GM18507 (cell line): ENCODE results near the gene MAT2A.
"Not testable (repeated sequence)": the region's sequence is repeated elsewhere in the genome, so short reads cannot be mapped to it uniquely, and the experiment has no call there.

ENCODE experiments used
- DNase-seq: peaks from one replicate; pipeline ENCODE4 v3.0.0; 2011; ENCODE audit warnings: low read depth; ENCODE audit not compliant: insufficient read length; ENCODE audit errors: extremely low spot score
- FAIRE-seq: peaks from 2 replicates; lab custom pipeline; 2011; peaks lifted over from hg19 to GRCh38; lab: Jason Lieb, UNC

Gene MAT2A

DNA sequence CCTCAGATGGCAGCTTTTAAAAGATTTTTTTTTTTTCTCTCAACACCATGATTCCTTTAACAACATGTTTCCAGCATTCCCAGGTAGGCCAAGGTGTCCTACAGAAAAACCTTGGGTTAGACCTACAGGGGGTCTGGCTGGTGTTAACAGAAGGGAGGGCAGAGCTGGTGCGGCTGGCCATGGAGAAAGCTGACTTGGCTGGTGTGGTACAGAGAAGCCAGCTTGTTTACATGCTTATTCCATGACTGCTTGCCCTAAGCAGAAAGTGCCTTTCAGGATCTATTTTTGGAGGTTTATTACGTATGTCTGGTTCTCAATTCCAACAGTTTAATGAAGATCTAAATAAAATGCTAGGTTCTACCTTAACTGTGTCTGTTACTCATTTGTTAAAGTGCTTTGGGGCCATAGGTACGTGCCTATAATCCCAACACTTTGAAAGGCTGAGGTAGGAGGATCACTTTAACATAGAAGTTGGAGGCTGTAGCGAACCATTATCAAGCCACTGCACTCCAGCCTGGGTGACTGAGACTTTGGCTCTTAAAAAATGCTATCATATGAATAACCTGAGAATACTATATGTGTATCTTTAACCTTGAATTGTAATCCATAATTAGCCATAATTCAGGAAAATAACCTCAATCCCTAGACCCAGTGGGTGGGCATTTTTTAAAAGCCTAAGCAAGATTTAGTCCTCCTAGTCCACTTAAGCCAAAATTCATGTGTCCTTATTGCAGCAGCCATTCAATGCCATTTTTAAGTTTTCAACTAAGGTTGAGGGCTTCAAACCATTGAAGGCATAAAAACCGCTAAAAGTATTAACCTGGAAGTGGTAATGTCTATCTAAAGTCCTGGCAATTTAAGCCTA, 6.2 kb downstream of the MAT2A start:
- not testable (repeated sequence) for FAIRE-seq, DNase-seq

DNA sequence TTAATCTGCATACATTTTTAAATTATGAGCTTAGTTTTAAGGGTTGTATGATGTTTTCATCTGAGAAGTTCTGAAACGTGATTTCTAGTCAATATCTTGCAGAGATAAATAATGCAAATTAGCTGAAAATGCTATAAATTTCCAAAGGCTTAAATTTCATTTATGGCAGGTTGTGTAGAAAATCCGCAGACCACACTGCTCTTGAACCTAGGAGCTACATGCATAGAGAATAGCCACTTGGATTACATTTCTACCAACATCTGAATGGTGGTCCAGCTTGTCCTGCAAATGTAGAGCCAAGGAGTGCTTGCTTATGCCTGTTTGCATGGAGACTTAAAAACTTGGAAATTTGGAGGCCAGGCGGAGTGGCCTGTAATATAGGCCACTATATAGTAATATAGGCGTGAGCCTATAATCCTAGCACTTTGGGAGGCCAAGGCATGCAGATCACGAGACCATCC, 6.8 kb downstream of the MAT2A start:
- FAIRE-seq, result no peak

DNA sequence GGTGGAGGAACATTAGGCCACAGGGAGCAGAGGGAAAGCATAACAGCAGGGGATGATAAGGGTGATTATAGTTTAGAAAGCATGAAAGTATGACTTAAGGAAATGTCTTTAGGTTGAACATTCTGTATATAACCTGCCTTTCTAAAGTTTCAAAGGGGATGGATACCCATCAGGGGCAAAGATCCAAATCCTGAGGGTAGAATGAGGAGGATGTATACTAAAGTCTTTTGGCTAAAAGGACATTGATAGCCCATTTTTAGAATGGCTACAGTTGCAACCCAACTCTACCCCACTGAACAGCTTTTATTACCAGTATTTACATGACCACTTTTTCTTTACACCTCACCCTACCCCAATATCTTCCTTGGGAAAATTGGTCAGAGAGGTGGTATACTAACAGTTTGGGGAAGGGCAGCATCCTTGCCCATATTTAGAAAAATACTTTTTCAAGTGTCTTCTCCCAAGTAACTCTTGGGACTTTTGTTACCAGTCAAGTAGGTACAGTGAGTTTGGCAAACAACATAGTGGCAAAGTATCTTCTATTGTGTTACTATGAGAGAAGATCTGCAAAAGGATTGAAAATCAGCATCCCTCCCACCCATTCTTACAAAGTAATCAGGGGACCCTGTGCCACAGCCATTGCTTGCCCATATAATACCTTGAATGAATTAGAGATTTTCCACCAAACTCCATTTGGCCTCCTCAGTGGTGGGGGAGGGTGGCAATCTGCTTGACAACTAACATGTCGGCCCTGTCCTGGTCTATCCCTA, 8.3 kb downstream of the MAT2A start:
- no peak for DNase-seq
- no peak for FAIRE-seq

More for the DNA sequence above, 6.8 kb downstream of the MAT2A start:
- DNase-seq, result no peak

DNA sequence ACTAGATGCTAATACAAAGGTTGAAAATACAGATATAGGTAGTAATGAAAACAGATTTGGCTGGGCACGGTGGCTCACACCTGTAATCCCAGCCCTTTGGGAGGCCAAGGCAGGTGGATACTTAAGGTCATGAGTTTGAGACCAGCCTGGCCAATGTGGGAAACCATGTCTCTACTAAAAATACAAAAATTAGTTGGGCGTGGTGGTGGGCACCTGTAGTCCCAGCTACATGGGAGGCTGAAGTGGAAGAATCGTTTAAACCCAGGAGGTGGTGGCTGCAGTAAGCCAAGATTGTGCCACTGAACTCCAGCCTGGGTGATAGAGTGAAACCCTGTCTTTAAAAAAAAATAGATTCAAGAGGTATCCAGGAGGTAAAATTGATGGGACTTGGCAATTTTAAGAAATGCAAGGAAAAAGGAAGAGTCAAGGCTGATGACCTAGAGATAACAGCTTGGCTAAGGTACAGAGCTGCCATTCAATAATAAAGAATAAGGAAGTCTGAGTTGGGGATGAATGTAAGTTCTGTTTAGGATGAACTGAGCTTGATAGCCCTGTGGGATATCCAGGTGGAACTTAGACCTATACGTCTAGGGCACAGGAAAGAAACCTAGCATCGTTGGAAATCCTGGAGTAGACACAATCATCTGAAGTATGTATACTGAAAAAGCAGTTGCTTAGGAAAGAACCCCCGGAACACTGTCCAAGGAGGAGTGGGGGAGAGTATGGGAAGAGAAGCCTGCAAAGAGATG, 9.1 kb downstream of the MAT2A start:
- FAIRE-seq (no peak), DNase-seq (no peak)

DNA sequence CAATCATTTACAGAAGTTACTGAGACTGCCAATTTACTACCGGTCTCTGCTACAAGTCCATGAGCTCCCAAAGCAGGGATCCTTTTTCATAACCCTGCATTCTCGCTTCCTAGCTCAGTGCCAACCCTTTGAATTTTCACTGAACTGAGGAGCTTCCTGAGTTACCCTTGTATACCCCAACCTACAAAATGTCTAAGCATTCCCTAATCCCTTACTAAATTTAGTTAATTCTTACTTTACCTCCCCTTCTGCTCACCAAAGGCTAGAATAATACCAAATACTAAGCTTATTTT, 9.6 kb downstream of the MAT2A start:
- DNase-seq (no peak), FAIRE-seq (no peak)

DNA sequence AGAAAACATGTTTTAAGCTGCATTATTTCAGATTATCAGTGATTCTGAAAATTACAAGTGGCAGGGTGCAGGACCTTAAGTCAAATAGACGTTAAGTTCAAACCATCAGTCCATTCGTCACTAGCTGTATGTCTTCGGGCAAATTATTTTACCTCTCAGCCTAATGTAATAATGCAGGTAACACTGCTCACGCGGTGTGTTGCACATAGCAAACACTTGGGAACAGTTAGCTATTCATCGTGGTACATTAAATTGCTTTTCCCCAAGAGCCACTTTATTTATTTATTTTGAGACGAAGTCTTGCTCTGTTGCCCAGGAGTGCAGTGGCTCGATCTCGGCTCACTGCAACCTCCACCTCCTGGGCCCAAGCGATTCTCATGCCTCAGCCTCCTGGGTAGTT, 10.1 kb downstream of the MAT2A start:
- no peak for DNase-seq
- no peak for FAIRE-seq

DNA sequence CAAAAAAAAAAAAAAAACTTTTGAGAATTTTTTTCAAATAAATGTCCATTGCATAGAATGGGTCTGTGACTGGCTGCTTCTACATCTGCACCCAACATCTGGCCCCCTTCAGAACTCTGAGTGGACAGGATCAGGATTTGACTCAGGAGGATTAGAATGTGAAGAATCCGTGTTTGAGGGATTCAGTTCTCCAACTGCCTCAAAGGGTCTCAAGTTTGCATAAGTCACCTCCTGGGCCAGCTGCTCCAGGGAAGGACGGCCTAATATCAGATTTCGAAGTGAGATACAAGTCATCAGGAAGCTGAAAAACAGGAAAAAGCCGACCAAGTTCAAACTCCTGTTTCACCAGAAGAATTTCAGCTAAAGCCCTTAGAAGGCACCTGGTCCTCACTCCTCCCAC, 10.9 kb downstream of the MAT2A start:
- DNase-seq (no peak), FAIRE-seq (no peak)

DNA sequence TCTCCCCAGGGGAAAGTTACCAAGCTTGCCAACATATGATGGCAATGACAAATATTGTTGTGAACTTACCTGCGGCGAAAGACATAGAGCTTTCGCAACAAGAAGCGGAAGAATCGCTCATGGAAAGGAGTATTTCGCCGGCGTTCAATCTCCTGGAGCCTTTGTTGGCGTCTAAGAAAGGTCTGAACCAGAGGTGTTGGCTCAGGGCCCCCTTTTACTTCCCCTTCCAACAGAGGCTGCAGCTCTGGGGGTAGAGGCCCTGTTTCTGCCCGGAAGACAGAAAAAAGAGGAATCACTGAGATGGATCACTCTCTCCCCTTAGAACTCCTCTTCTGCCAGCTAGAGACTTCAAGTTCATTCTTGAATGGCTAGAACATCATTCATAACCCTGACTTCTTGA, 11.5 kb downstream of the MAT2A start:
- DNase-seq, result no peak
- no peak for FAIRE-seq

DNA sequence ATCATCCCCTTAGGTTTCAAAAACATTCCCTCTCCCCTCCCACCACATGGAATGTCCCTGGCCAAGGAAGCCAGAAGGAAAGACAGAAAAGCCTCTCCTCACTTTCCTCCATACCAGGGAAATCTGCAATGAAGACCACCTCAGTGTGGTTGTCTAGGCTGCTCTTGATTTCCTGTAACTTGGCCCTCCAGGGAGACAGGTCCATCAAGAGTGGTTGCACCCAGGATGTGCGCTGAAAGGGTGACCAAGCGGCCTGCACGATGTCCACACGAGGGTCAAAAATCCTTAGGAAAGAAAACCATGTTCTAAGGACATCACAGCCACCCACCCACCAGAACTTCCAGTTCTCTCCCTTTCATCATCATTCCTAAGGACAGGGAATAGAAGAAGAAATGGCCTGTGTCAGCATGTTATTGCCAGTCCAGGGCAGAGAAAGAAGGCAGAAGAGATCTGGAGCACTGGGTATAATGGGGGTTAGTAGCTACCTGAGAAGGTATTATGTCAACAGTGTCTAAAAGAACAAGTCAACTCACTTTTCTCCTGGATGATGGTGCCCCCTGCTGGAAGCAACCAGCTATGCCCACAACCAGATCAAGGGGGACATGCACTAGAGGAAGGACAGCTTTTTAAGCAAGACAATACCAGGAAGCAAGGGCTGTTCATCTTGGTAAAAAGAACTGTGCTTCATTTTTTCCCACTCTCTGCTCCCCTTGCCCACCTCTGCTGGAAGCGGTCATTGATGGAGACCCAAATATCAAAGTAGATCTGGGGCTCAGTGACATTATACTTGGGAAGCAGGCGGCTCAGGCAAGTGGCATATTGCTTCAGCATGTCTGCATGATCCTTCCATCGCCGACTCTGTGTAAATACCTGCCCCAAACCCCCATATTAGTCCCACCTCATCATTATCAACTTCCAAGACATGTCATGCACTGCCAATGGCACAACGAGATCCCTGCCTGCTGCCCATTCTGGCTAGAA, 13.0 kb downstream of the MAT2A start:
- peak; percentile 54 for DNase-seq
- FAIRE-seq, result peak; percentile 86

DNA sequence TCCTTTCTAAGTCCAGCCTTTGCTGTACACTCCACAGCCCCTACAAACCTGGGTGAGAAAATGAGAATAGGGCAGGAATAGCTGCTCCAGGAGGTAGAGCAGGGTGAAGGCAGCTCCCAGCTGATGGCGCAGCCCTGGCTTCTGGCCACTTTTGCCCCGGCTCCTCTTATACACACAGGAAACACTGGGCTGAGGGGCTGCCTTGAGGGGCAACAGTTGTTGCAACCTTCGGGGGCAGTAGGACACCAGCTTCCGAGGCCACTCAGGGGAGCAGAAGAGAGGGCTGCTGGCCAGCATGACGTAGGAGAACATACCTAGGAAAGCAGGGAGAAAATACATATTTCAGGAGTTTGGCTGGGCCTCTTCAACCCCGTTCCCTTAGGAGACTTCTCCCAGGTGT, 14.2 kb downstream of the MAT2A start:
- DNase-seq, result no peak
- no peak for FAIRE-seq

DNA sequence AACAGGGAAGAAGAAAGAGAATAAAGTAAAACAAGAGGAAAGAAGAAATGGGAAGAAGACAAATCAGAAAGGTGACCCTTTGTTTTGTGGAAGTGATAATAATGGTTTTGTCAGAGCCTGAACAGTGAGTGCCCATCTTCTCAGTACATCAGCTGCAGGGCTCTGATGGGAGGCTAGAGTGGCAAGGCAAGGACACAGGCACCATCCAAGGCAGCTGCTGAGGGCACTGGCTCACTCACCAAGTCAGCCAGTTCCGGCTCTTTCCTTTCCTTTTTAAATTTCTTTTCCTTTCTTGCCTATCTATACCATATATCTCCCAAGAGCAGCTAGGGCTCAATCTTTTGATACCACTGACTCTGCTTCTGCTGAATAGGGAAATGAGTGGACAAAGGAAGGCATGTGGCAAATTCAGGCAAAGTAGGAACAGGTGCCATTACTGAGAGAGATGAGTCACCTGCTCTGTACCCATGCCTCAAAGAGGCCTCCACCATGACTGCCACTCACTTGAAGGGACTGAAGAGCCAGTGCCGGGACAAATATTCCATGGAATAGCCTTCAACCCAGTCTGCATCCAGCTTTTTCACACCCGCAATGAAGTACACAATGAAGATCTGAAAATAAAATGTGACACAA, 16.1 kb downstream of the MAT2A start:
- FAIRE-seq (no peak), DNase-seq (no peak)

DNA sequence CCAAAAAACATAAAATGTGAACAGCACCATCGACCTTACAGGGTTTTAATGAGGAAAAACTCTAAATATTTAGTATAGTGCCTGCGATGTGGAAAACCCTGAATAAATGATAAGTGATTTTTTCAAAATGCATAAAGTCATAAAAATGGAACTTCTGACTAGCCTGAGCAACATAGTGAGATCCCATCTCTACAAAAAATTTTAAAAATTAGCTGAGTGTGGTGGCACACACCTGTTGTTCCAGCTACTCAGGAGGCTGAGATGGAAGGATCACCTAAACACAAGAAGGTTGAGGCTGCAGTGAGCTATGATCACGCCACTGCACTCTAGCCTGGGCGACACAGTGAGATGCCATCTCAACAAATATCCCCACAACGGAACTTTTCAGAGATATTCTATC, 18.2 kb downstream of the MAT2A start:
- FAIRE-seq (no peak), DNase-seq (no peak)

DNA sequence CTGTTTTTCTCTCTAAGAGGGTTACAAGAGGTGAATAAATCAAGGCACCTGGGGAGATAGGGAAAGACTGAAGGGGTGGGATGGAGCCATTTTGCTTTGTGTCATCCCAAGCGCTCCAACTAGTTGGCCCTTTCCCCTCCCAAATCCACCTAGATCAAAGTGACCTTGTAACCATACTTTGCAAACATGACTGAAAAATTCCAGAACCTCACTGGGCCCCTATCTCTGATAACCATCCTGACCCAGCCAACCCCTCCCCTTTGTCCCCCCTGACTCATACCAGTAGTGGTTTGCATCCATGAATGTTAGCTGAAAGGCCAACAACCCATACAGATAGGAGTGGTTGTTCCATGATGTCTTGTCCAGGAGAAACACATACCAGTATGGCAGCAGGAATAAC, 19.2 kb downstream of the MAT2A start:
- DNase-seq, result no peak

DNA sequence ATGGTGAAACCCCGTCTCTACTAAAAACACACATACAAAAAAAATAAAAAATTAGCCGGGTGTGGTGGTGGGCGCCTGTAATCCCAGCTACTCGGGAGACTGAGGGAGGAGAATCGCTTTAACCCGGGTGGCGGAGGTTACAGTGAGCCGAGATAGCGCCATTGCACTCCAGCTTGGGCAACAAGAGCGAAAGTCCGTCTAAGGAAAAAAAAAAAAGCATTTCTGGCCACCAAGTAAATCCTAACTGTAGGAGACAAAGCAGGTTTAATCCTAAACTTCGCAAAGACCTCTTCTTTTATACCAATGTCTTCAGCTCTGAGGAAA, 21.4 kb downstream of the MAT2A start:
- not testable (repeated sequence) for FAIRE-seq

More for the DNA sequence above, 19.2 kb downstream of the MAT2A start:
- no peak for FAIRE-seq

DNA sequence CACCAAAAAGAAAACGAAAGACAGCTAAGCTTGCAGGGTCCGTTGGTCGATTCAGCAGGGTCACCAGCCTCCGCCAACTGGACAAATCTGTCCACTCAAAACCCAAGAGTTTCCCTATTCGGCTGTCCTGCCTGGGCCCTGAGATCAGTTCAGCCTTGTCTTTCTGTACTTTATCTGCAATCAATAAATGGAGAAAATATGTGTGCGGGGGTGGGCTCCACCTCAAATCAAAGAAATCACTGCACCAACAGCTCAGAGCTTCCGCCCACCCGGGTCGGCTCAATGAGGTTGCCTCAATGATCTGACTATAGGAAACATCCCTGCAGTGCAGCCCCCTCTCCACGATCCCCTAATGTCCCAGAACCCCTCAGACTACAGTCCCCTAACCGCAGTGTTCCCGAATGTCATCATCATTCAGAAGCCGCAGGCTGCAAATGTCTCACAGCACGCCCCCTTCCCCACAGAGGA, 21.9 kb downstream of the MAT2A start:
- DNase-seq (no peak), FAIRE-seq (no peak)

More for the DNA sequence above, 21.4 kb downstream of the MAT2A start:
- DNase-seq, result not testable (repeated sequence)

DNA sequence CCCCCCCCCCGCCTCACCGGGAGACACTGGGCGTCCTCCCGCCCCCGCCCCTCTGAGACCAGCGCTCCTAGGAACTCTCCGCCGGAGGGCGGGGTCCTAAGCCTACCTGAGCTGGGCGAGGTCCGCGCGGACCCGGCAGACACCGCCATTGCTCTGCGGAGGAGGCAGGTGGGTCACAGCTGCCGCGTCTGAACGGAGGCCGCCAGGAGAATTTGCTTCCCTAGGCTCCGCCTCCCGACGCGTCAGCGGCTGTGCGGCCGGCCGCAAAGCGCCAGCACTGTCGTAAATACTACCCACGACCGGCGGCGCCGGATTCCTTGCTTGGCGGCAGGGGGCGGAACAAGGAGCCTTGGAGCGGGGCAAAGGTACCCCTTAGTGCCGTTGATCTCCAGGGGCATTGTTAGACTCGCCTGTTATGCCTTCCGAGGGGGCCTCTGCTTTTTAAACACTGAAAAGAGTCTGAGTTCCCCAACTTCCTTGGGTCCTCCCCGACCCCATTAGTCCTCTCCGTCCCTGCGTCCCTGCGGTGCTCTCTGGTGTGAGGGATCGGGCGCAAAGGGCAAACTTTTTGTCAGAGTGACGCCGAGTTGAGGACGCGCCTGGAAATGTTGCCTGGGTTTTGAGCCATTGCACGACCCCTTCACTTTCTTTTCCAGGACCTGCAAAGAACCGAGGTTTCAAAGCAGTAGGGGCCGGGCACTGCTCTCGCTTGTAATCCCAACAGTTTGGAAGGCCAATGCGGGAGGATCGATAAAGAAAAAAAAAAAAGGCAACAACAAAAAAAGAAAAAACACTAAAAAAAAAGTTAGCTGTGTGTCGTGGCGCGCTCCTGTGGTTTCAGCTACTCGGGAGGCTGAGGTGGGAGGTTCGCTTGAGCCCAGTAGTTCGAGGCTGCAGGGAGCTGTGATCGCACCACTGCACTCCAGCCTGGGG, 22.6 kb downstream of the MAT2A start, which contains the start of gene GGCX:
TSS of gene GGCX (minus strand) at position 214 of the 933 bp plus-strand sequence. CDS start at position 149, 65 bp downstream.
- DNase-seq (peak; percentile 91), FAIRE-seq (peak; percentile 89)

DNA sequence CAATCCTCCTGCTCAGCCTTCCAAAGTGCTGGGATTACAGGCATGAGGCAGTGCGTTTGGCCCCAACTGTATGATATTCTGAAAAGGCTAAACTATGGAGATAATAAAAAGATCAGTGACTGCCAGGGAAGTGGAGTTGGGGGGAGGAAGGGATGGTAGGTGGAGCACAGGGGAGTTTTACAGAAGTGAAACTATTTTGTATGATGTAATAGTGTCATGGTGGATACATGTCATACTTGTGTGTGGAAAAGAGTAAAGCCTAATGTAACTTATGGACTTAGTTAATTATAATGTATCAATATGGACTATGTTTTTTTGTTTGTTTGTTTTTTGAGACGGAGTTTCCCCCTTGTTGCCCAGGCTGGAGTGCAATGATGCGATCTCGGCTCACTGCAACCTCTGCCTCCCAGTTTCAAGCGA, 25.2 kb downstream of the MAT2A start:
- DNase-seq (no peak), FAIRE-seq (no peak)
